A549 (cell line): ENCODE results near the gene BBX. TPM values are rescaled to one million over a fixed set of nuclear protein-coding genes. Genes with fewer than 3 reads are reported as not detected.

Experiments
- ATAC-seq, 2 experiments: fragments of 200-7000 bp in 1 of 2; fragments of >200 bp in 1 of 2; cut with Nextera tagmentation in 1 of 2; cut with Tn5 transposase in 1 of 2; 3 replicates each; pipeline versions ENCODE4 v1.8.0 to v1.9.1; 2018 to 2020; ENCODE audit warnings: mild to moderate bottlenecking in 1 of 2, moderate library complexity in 1 of 2
- CTCF ChIA-PET: fragments of 300-600 bp; sonication (Branson Sonifier 250); formaldehyde crosslinking; extraction: SDS; loops from one replicate; lab custom pipeline; 2021; ENCODE audit warnings: antibody characterized with exemption, inconsistent platforms; lab: Yijun Ruan, JAX
- POLR2A ChIA-PET: fragments of 350-600 bp; formaldehyde crosslinking; extraction: SDS; loops from one replicate; lab custom pipeline; 2021; ENCODE audit warnings: antibody characterized with exemption, inconsistent platforms; lab: Yijun Ruan, JAX
- DNase-seq, 2 experiments: peaks; one replicate each; pipeline versions ENCODE4 v3.0.0 to v3.0.0-alpha.2; 2011 to 2016; ENCODE audit warnings: low read depth in 1 of 2, low spot score in 1 of 2
- FAIRE-seq: peaks from 2 replicates; lab custom pipeline; 2011; peaks lifted over from hg19 to GRCh38; lab: Jason Lieb, UNC
- H3K27ac ChIP-seq, 2 experiments: fragments of >200 bp; sonication (Bioruptor Twin); formaldehyde crosslinking; 3 replicates each; pipeline ENCODE4 v1.5.1; 2016 to 2017
- H3K4me1 ChIP-seq: fragments of >200 bp; sonication (Bioruptor Twin); formaldehyde crosslinking; 3 replicates; pipeline ENCODE4 v1.6.1; 2016
- H3K4me2 ChIP-seq: fragments of >200 bp; sonication (Bioruptor Twin); formaldehyde crosslinking; 3 replicates; pipeline ENCODE4 v1.6.1; 2016
- H3K4me3 ChIP-seq: fragments of >200 bp; sonication (Bioruptor Twin); formaldehyde crosslinking; 3 replicates; pipeline ENCODE4 v1.5.1; 2016
- H3K9me3 ChIP-seq: fragments of >200 bp; sonication (Bioruptor Twin); formaldehyde crosslinking; 3 replicates; pipeline ENCODE4 v1.6.1; 2016
- CEBPB ChIP-seq, 2 experiments: fragments of >200 bp in 1 of 2; sonication (Bioruptor Twin) in 1 of 2; formaldehyde crosslinking in 1 of 2; IDR thresholded peaks; 2 replicates each; pipeline ENCODE4 v1.6.1; 2012 to 2016
- CHD2 ChIP-seq: fragments of 150-350 bp; IDR thresholded peaks from 2 replicates; pipeline ENCODE4 v1.6.1; 2014; ENCODE audit warnings: low read length; ENCODE audit not compliant: partially characterized antibody
- EP300 ChIP-seq, 2 experiments: fragments of >200 bp; sonication (Bioruptor Twin); formaldehyde crosslinking; IDR thresholded peaks; 2 replicates in 1 of 2; 3 replicates in 1 of 2; pipeline ENCODE4 v1.6.1; 2016 to 2017
- ESRRA ChIP-seq: fragments of 150-350 bp; IDR thresholded peaks from 2 replicates; pipeline ENCODE4 v1.6.1; 2014; ENCODE audit warnings: mild to moderate bottlenecking, low read length, borderline replicate concordance
- HOXA7 ChIP-seq: fragments of 250-450 bp; sonication (Bioruptor Pico); IDR thresholded peaks from 2 replicates; pipeline ENCODE4 v1.5.0; 2020; ENCODE audit warnings: mild to moderate bottlenecking, moderate library complexity
- HOXB13 ChIP-seq: fragments of 250-450 bp; sonication (Bioruptor Pico); IDR thresholded peaks from 2 replicates; pipeline ENCODE4 v1.5.0; 2020; ENCODE audit warnings: low read depth, mild to moderate bottlenecking, moderate library complexity
- JUN ChIP-seq, 2 experiments: fragments of >200 bp; sonication (Bioruptor Twin); formaldehyde crosslinking; IDR thresholded peaks; 2 replicates in 1 of 2; 3 replicates in 1 of 2; pipeline ENCODE4 v1.6.1; 2016 to 2017
- JUNB ChIP-seq: fragments of >200 bp; sonication (Bioruptor Twin); formaldehyde crosslinking; IDR thresholded peaks from 2 replicates; pipeline ENCODE4 v1.6.1; 2016
- KDM5A ChIP-seq: fragments of 200-600 bp; sonication (generic); IDR thresholded peaks from 2 replicates; pipeline ENCODE4 v1.6.1; 2016; ENCODE audit warnings: antibody characterized with exemption, mild to moderate bottlenecking
- MAZ ChIP-seq: fragments of 150-350 bp; IDR thresholded peaks from 2 replicates; pipeline ENCODE4 v1.6.1; 2014; ENCODE audit warnings: antibody characterized with exemption, low read depth, low read length, borderline replicate concordance
- MYC ChIP-seq: IDR thresholded peaks from 2 replicates; pipeline ENCODE4 v1.6.1; 2012; ENCODE audit warnings: mild to moderate bottlenecking, inconsistent platforms, low read length, improper control_type of control experiment, borderline replicate concordance
- NPAS2 ChIP-seq: fragments of 250-450 bp; sonication (Bioruptor Pico); IDR thresholded peaks from 2 replicates; pipeline ENCODE4 v1.8.0; 2022; ENCODE audit warnings: mild to moderate bottlenecking, moderate library complexity, borderline replicate concordance
- PHF8 ChIP-seq: fragments of 200-600 bp; sonication (generic); IDR thresholded peaks from 2 replicates; pipeline ENCODE4 v1.6.1; 2016; ENCODE audit warnings: low read depth, mild to moderate bottlenecking, antibody characterized with exemption, moderate library complexity, borderline replicate concordance
- POLR2AphosphoS2 ChIP-seq: conservative IDR thresholded peaks from 2 replicates; pipeline ENCODE4 v1.6.1; 2012; ENCODE audit warnings: low read length, improper control_type of control experiment, inconsistent platforms
- RCOR1 ChIP-seq: fragments of 150-350 bp; IDR thresholded peaks from 2 replicates; pipeline ENCODE4 v1.6.1; 2014; ENCODE audit warnings: antibody characterized with exemption, low read length, low read depth
- SREBF2 ChIP-seq: fragments of 450-650 bp; IDR thresholded peaks from 2 replicates; pipeline ENCODE4 v1.6.1; 2014; ENCODE audit warnings: mild to moderate bottlenecking, moderate library complexity
- TFCP2L1 ChIP-seq: fragments of 250-450 bp; sonication (Bioruptor Pico); IDR thresholded peaks from 2 replicates; pipeline ENCODE4 v1.5.0; 2021; ENCODE audit warnings: mild to moderate bottlenecking
- TP53 ChIP-seq: fragments of 250-450 bp; sonication (Bioruptor Pico); IDR thresholded peaks from 2 replicates; pipeline ENCODE4 v1.5.0; 2021; ENCODE audit warnings: mild to moderate bottlenecking, moderate library complexity
- ZFP36 ChIP-seq: fragments of 450-650 bp; IDR thresholded peaks from 2 replicates; pipeline ENCODE4 v1.6.1; 2014; ENCODE audit warnings: borderline replicate concordance; ENCODE audit not compliant: partially characterized antibody
- WGBS: methylation state at CpG from one replicate; pipeline ENCODE4 v1.1.6; 2017; ENCODE audit errors: missing lambda C conversion rate; 5-methylcytosine and 5-hydroxymethylcytosine counted together
- polyA plus RNA-seq, 4 experiments: library from polyadenylated mRNA; depleted of rRNA in 3 of 4; stranded (reverse); fragments of >200 nt; fragmentation: RNase III in 1 of 4; extraction: RNeasy Plus Mini Kit Qiagen cat#74134 plus additional on column Dnase treatment in 1 of 4; gene quantifications; 2 replicates in 3 of 4; 3 replicates in 1 of 4; pipeline ENCODE4 v1.2.3, GENCODE V29; 2011 to 2017
- TF ChIP-seq, protein P1 (sequence below): fragments of 200-600 bp; sonication (generic); IDR thresholded peaks from 2 replicates; pipeline ENCODE4 v1.6.1; 2016; ENCODE audit warnings: antibody characterized with exemption, mild to moderate bottlenecking, moderate library complexity
- TF ChIP-seq, protein P2 (sequence below): fragments of >200 bp; sonication (Bioruptor Twin); formaldehyde crosslinking; IDR thresholded peaks from 2 replicates; pipeline ENCODE4 v1.6.1; 2016
- TF ChIP-seq, protein P3 (sequence below): IDR thresholded peaks from 2 replicates; pipeline ENCODE4 v1.6.1; 2012
- TF ChIP-seq, protein P4 (sequence below): fragments of 450-650 bp; IDR thresholded peaks from 2 replicates; pipeline ENCODE4 v1.6.1; 2014; ENCODE audit warnings: antibody characterized with exemption
- TF ChIP-seq, protein P5 (sequence below): fragments of 150-350 bp; IDR thresholded peaks from 2 replicates; pipeline ENCODE4 v1.6.1; 2014; ENCODE audit warnings: low read depth, mild to moderate bottlenecking, low read length

BBX gene
- polyA plus RNA-seq, 2 of the 4 experiments (the other 2 are of a cell fraction) = 16.7 to 62.8 TPM

DNA sequence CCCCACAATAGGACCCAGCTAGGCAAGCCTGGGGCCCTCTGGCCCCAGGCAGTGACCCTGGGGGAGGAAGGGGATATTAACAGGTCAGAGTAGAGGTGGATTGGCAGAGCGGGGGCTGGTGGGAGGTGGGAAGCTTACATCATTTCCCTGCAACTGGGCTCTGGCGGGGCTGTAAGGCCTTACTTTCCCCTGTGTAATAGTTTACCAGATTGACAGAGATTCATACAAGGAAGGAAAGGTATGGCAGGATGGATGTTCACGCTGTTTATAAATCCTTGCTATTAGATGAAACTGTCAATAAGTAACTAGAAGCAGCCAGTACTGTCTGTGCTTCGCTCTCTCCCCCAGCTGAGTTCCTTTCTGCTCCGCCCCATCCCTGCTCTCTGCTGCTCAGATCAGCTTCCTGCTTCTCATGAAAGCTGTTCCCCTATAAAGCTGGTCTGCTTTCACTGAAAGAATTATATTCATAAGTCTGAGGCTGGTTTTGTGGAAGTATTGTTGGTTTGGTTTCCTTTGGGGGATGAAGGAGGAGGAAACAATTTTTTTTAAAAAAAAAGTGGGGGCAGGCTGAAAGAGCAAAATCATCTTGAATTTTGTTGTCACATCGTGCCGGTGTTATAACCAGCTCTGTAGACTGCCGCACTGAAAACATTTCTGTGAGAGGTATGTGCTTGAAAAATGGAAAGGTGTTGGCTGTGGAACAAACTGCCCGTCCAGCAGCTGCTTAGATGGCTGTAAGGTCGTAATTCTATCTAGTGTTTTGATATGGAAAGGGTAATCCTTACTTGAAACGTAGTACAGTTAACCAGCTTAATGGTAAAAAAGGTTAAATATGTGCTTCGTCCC lies 76.4 kb downstream of the BBX start:
- peak overlapping the region; percentile 79 to 85 for H3K27ac ChIP-seq
- WGBS = 7% methylated on average over 12 of the region's 12 CpGs
- TF ChIP-seq JUN (IDR thresholded peaks at IDR 0.05) (0 out of 5 replicates have a peak, but pooled peaks of 1 of the 2 experiments have one; percentile 34), TFCP2L1 (CRISPR knock-in tag) (no peak)
- ChIA-PET CTCF (interaction anchor here (0.7 to 1.5 kb wide), 4 partner anchors 11 to 91 kb away, joined by 3 to 5 read pairs (median 4); no protein-coding TSS in a partner anchor), POLR2A (no interaction called here)
- H3K4me1 ChIP-seq = peaks cover 16% of the 10 kb centered on the region
- ATAC-seq = peak; percentile 95 to 97
- FAIRE-seq = no peak
- H3K4me2 ChIP-seq = peak overlapping the region; percentile 95
- peak overlapping the region; percentile 43 for H3K4me3 ChIP-seq
- peak; percentile 33 to 54 for DNase-seq
- no peaks in the 10 kb centered on the region for H3K9me3 ChIP-seq

DNA sequence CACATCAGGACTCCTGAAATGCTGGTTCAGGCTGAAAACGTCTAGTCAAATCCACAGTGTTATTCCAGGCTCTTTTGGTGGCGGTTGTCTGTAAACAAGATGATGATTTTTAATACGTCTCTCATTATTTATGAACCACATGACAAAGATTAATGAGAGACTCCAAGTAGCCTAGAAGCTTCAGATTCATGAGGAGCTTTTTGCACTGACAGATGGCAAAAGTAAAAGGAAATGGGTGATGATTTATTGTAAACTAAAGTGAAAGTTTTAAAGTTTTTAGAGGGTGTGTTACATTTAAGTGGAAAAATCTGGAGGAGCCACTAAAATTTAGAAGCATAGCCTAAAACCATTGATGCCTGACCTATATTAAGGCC lies 77.0 kb downstream of the BBX start:
- ChIA-PET CTCF (interaction anchor here (0.7 to 1.5 kb wide), 4 partner anchors 10 to 91 kb away, joined by 3 to 5 read pairs (median 4); no protein-coding TSS in a partner anchor), POLR2A (no interaction called here)
- Histone ChIP-seq H3K9me3 (no peaks in the 10 kb centered on the region), H3K27ac (peak overlapping the region; percentile 79 to 85), H3K4me1 (peaks cover 16% of the 10 kb centered on the region), H3K4me2 (peak overlapping the region; percentile 95), H3K4me3 (peak overlapping the region; percentile 43)
- DNase-seq (no peak), ATAC-seq (no peak), FAIRE-seq (no peak)
- TF ChIP-seq POLR2AphosphoS2 (no peak), TP53 (CRISPR knock-in tag) (no peak), PHF8 (no peak), ZFP36 (no peak), JUNB (no peak)
- TF ChIP-seq, protein P1, sequence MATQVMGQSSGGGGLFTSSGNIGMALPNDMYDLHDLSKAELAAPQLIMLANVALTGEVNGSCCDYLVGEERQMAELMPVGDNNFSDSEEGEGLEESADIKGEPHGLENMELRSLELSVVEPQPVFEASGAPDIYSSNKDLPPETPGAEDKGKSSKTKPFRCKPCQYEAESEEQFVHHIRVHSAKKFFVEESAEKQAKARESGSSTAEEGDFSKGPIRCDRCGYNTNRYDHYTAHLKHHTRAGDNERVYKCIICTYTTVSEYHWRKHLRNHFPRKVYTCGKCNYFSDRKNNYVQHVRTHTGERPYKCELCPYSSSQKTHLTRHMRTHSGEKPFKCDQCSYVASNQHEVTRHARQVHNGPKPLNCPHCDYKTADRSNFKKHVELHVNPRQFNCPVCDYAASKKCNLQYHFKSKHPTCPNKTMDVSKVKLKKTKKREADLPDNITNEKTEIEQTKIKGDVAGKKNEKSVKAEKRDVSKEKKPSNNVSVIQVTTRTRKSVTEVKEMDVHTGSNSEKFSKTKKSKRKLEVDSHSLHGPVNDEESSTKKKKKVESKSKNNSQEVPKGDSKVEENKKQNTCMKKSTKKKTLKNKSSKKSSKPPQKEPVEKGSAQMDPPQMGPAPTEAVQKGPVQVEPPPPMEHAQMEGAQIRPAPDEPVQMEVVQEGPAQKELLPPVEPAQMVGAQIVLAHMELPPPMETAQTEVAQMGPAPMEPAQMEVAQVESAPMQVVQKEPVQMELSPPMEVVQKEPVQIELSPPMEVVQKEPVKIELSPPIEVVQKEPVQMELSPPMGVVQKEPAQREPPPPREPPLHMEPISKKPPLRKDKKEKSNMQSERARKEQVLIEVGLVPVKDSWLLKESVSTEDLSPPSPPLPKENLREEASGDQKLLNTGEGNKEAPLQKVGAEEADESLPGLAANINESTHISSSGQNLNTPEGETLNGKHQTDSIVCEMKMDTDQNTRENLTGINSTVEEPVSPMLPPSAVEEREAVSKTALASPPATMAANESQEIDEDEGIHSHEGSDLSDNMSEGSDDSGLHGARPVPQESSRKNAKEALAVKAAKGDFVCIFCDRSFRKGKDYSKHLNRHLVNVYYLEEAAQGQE = no peak
- TF ChIP-seq, protein P2, sequence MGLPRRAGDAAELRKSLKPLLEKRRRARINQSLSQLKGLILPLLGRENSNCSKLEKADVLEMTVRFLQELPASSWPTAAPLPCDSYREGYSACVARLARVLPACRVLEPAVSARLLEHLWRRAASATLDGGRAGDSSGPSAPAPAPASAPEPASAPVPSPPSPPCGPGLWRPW = no peak
- 23% methylated on average over 3 of the region's 3 CpGs for WGBS

DNA sequence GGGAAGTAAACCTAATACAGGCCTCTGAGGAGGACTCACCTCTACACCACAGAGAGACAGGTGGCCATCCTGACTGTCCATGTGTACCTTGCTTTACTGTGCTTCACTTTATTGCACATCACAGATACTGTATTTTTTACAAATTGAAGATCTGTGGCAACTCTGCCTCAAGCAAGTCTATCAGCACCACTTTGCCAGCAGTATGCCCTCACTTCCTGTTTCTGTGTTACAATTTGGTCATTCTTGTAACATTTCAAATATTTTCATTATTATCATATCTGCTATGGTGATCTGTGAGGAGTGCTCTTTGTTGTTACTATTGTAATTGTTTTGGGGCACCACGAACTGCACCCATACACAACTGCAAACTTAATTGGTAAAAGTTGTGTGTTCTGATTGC lies 78.0 kb downstream of the BBX start:
- WGBS = 83% methylated on average over 1 of the region's 1 CpG
- no peak for FAIRE-seq
- DNase-seq = no peak
- no peak overlapping the region for H3K27ac ChIP-seq
- no peak for ATAC-seq
- H3K4me2 ChIP-seq = no peak overlapping the region
- CTCF ChIA-PET = interaction anchor here (2.5 kb wide), 1 partner anchor 9 kb away, joined by 7 read pairs; no protein-coding TSS in a partner anchor
- POLR2A ChIA-PET = no interaction called here
- peaks cover 16% of the 10 kb centered on the region for H3K4me1 ChIP-seq
- H3K4me3 ChIP-seq = no peak overlapping the region
- H3K9me3 ChIP-seq = no peaks in the 10 kb centered on the region
- no peak for TF ChIP-seq JUNB
- no peak for TF ChIP-seq MAZ
- TF ChIP-seq TFCP2L1 (CRISPR knock-in tag) = no peak
- TF ChIP-seq, protein P3, sequence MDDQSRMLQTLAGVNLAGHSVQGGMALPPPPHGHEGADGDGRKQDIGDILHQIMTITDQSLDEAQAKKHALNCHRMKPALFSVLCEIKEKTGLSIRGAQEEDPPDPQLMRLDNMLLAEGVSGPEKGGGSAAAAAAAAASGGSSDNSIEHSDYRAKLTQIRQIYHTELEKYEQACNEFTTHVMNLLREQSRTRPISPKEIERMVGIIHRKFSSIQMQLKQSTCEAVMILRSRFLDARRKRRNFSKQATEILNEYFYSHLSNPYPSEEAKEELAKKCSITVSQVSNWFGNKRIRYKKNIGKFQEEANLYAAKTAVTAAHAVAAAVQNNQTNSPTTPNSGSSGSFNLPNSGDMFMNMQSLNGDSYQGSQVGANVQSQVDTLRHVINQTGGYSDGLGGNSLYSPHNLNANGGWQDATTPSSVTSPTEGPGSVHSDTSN = no peak
- no peak for TF ChIP-seq SREBF2
- no peak for TF ChIP-seq RCOR1
- no peak for TF ChIP-seq KDM5A
- TF ChIP-seq MYC = no peak
- TF ChIP-seq PHF8 = no peak
- no peak for TF ChIP-seq NPAS2 (CRISPR knock-in tag)
- no peak for TF ChIP-seq ESRRA
- no peak for TF ChIP-seq HOXA7 (CRISPR knock-in tag)
- TF ChIP-seq HOXB13 = no peak
- no peak for TF ChIP-seq CHD2
- no peak for TF ChIP-seq CEBPB (IDR thresholded peaks at IDR 0.05)
- TF ChIP-seq, protein P4, sequence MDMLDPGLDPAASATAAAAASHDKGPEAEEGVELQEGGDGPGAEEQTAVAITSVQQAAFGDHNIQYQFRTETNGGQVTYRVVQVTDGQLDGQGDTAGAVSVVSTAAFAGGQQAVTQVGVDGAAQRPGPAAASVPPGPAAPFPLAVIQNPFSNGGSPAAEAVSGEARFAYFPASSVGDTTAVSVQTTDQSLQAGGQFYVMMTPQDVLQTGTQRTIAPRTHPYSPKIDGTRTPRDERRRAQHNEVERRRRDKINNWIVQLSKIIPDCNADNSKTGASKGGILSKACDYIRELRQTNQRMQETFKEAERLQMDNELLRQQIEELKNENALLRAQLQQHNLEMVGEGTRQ = no peak
- TF ChIP-seq, protein P2 = no peak
- no peak for TF ChIP-seq EP300 (IDR thresholded peaks at IDR 0.05)
- TF ChIP-seq, protein P5, sequence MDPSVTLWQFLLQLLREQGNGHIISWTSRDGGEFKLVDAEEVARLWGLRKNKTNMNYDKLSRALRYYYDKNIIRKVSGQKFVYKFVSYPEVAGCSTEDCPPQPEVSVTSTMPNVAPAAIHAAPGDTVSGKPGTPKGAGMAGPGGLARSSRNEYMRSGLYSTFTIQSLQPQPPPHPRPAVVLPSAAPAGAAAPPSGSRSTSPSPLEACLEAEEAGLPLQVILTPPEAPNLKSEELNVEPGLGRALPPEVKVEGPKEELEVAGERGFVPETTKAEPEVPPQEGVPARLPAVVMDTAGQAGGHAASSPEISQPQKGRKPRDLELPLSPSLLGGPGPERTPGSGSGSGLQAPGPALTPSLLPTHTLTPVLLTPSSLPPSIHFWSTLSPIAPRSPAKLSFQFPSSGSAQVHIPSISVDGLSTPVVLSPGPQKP = no peak
